Myocyte (in vitro differentiated cells): ENCODE data around the gene PLEKHH1. TPM values are rescaled to one million over a fixed set of nuclear protein-coding genes. Genes with fewer than 3 reads are reported as not detected.

Experiments used
- DNase-seq: peaks from one replicate; pipeline ENCODE4 v3.0.0-alpha.2; 2012; ENCODE audit warnings: low read depth
- total RNA-seq: library from RNA; depleted of rRNA; stranded (reverse); fragments of >200 nt; gene quantifications from 2 replicates; pipeline ENCODE4 v1.2.3, GENCODE V29; 2014

The PLEKHH1 gene
- total RNA-seq, 1 donor from 2014 or later: not detected

DNA sequence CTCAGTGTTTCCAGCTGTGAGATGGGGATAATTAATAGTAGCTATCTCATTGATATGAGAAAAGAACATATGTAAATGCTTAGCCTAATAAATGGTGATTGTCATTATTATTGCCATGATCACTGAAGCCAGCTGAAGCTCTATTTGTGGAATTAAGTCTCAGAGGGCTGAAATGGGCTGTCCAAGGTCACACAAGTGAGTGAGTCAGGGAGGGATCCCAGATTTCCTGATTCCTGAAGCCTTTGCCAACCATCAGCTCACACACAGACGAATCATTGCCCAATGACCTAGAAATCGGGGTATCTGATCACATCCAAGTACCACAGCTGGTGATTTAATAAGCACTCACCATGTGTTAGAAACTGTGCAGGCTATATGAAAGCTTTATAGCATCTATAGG lies 23.0 kb upstream of the PLEKHH1 start:
- DNase-seq: no peak

DNA sequence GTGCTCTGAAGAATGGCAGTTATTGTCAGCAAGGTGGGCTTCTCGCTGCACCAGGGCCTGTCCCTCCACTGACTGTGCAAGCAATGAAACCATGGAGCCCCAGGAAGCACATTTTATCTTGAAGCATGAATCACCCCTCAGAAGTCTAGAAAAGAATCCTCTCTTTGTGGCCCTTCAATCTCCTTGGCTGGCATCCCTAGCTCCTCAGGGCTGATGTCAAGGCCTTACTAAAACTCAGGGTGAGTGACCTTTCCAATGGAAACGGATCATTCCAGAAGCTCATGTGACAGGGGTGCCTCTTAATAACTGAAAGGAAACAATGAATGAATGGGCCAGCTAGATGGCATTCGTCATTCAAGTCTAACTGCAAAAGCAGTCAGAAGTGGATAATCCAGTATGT lies 22.3 kb upstream of the PLEKHH1 start:
- no peak for DNase-seq

GRCh38 chr14:67512463-67513310 lies 20.4 kb upstream of the PLEKHH1 start:
- DNase-seq: no peak

- no peak for DNase-seq
These were observed 19.4 kb upstream of the PLEKHH1 start for GRCh38 chr14:67513631-67514108.

GRCh38 chr14:67514203-67514607 lies 18.9 kb upstream of the PLEKHH1 start:
- DNase-seq: no peak

- DNase-seq: peak; percentile 22
These were observed 18.3 kb upstream of the PLEKHH1 start for GRCh38 chr14:67514650-67515385.

DNA sequence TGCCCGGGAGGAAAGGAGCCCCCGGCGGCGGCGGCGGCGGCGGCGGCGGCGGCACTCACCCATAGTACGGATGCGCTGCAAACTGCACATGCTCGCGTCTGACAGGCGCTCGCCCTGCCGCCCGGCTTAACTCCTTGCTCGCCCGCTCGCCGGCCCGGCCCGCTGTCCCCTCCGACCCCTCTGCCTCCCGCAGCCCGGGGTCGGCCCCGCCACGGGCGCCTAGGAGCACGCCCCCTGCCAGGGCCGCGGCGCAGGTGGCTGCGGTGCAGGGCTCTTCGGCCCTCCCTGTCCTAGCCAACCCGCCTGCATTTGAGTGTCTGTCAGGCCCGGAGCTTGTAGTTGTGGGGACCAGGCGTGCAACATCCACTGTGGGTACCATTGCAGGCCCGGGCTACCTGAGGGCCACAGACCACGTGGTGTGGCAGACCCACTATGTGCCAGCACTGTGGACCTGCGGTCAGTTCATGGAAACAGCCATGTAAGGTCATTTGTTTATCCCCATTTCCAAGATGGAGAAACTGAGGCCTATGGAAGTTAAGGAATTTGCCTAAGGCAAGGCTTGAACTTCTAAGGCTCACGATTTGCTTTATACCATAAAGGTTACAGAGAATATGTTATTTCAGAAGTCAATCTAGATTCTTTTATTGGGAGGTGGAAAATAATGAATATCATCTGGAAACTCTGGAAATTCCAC lies 17.6 kb upstream of the PLEKHH1 start:
- no peak for DNase-seq

DNA sequence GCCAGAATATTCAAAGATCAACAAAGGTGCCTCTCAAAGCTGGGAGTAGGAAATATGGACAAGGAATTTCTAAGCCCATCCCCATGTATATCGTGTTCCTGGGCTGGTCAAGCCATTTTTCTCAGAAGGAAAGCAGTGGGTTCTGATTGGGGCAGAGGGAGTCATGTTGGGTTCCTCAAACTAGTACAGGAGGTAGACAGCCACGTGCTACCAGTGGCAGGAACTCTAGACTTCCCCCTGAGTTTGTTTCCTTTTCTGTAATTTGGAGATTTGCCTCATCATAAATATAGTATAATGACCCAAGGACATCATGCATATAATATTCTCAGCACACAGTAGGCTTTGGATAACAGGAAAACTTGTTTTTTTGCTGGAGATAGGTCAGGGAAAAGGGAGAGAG lies 16.4 kb upstream of the PLEKHH1 start:
- DNase-seq: no peak

- peak; percentile 47 for DNase-seq
These were observed 16.0 kb upstream of the PLEKHH1 start for GRCh38 chr14:67517083-67517482.

GRCh38 chr14:67519406-67519805 lies 13.7 kb upstream of the PLEKHH1 start:
- DNase-seq: no peak

- DNase-seq: no peak
These were observed 12.6 kb upstream of the PLEKHH1 start for GRCh38 chr14:67520482-67520881.

GRCh38 chr14:67522270-67522669 lies 10.8 kb upstream of the PLEKHH1 start:
- no peak for DNase-seq

DNA sequence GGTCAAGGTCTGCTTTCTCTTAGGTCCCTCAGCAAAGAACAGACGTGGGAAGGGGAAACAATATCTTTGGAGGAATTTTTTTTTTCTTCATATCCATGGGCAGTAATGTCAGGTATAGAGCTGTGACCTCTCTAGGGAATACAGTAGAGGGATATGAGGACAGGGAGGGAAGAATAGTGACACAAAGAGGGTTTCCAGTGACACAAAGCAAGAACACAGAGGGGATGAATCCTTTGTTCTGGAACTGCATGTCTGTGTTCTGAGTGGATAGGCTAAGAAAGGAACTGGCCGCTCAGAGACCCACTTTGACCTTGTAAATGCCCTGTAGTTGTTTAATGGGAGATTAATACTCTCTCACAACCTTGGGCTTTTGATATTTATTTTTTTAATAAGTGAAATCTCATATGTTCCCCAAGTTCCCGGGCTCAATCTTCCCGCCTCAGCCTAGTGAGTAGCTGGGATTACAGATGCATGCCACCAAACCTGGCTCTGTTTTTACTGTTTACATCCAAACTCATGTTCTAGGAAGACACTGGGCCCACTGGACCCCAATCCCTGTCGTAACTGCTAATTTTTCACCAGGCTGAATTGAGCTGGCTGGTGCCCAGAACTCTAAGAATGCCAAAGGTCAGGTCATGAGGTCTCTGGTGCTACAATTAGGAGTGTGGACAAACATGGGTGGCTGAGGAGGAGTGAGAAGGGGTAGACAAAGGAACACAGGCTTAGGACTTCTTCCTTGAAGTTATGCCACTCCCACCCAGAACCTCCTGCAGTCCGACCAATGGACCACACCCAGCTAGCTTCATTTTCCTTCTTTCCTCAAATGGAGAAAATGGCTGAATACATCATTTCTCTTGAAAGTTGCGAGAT lies 9.1 kb upstream of the PLEKHH1 start:
- DNase-seq: no peak

GRCh38 chr14:67524634-67524963 lies 8.5 kb upstream of the PLEKHH1 start:
- no peak for DNase-seq

- DNase-seq: no peak
These were observed 7.7 kb upstream of the PLEKHH1 start for GRCh38 chr14:67525389-67525788.

DNA sequence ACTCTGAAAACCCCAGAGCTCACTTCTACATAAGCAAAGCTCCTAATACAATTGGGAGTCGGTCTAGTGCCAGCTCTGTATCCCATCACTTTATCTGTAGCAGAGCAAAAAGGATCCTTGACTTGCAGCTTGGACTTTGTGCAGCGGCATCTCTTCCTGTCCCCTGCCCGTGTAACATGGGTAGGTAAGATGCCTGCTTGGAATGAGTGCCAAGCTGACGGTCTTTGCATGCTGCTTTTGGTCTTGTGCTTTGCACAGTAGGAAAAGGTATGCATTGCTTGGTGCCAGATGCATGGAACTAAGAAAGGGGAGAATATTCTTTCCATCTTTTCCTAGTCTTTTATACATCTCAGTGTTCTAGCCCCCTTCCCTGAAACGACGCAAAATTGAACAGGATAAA lies 6.9 kb upstream of the PLEKHH1 start:
- no peak for DNase-seq

- peak; percentile 43 for DNase-seq
These were observed 6.2 kb upstream of the PLEKHH1 start for GRCh38 chr14:67526676-67527459.

GRCh38 chr14:67527756-67528155 lies 5.3 kb upstream of the PLEKHH1 start:
- DNase-seq: no peak

GRCh38 chr14:67528276-67528675 lies 4.8 kb upstream of the PLEKHH1 start:
- no peak for DNase-seq
